Cerebellar cortex (tissue), 1 donor: ENCODE data around the gene COL6A6.
"Not testable (repeated sequence)": the region's sequence is repeated elsewhere in the genome, so short reads cannot be mapped to it uniquely, and the experiment has no call there.

Experiments
- DNase-seq: peaks from one replicate; pipeline ENCODE4 v3.0.0-alpha.2; 2015; ENCODE audit warnings: low spot score

The COL6A6 gene

GRCh38 chr3:130537673-130538304 lies 20.8 kb downstream of the COL6A6 start:
- no peak for DNase-seq

- peak; percentile 24 for DNase-seq
Observed at GRCh38 chr3:130539005-130539404, 22.0 kb downstream of the COL6A6 start.

GRCh38 chr3:130543322-130543721 lies 26.3 kb downstream of the COL6A6 start:
- DNase-seq: no peak

GRCh38 chr3:130546920-130547679 lies 30.1 kb downstream of the COL6A6 start:
- DNase-seq: no peak

GRCh38 chr3:130547680-130548065 lies 30.7 kb downstream of the COL6A6 start:
- not testable (repeated sequence) for DNase-seq

GRCh38 chr3:130548356-130548755 lies 31.4 kb downstream of the COL6A6 start:
- DNase-seq: no peak

GRCh38 chr3:130557336-130558035 lies 40.5 kb downstream of the COL6A6 start:
- no peak for DNase-seq

GRCh38 chr3:130558366-130558765 lies 41.4 kb downstream of the COL6A6 start:
- DNase-seq: no peak

- no peak for DNase-seq
Observed at GRCh38 chr3:130565224-130565623, 48.2 kb downstream of the COL6A6 start.
